ENCODE data around the gene SDS. TPM values are rescaled to one million over a fixed set of nuclear protein-coding genes. Genes with fewer than 3 reads are reported as not detected.

Gene SDS
- total RNA-seq, 1 experiment from 2014 or later, result not detected

GRCh38 chr12:113373440-113373839 lies 30.2 kb downstream of the SDS start:
- no peaks in the 10 kb centered on the region for H3K27me3 ChIP-seq (ENCODE audit: insufficient read depth, low read length)
- no peak overlapping the region for H2BK20ac ChIP-seq (ENCODE audit: low read depth, low read length, poor library complexity, severe bottlenecking)
- H4K8ac ChIP-seq (replicated peaks; ENCODE audit: insufficient read length, low read depth, low read length), result no peak overlapping the region
- 0 out of 4 replicates have a peak, but pooled peaks cover 0 to under 1% of the 10 kb centered on the region in 2 experiments for H3K4me1 Mint-ChIP-seq
- no peaks in the 10 kb centered on the region for H3K9me3 ChIP-seq (ENCODE audit: control insufficient read depth, low read depth, low read length)
- no peak overlapping the region for H3K23ac ChIP-seq (ENCODE audit: insufficient read length, low read depth, low read length)
- no peak overlapping the region for H2AK5ac ChIP-seq (ENCODE audit: insufficient read length, low read length)
- H3K18ac ChIP-seq (ENCODE audit: insufficient read length, low read depth, low read length), result no peak overlapping the region
- TF ChIP-seq CTCF (conservative IDR thresholded peaks at IDR 0.05), result no peak
- H3K27ac ChIP-seq (ENCODE audit: insufficient read length, low read depth, low read length), result no peak overlapping the region
- H3K27me3 Mint-ChIP-seq (ENCODE audit: low read depth), result no peaks in the 10 kb centered on the region
- H3K4me2 ChIP-seq (ENCODE audit: insufficient read depth, insufficient read length, low read length), result no peak overlapping the region
- no peak overlapping the region for H3T11ph ChIP-seq (ENCODE audit: low read length)
- 100% methylated on average over 2 of the region's 3 CpGs for WGBS (ENCODE audit: extremely low coverage, insufficient read length, low lambda C conversion rate)
- no peaks in the 10 kb centered on the region for H3K79me1 ChIP-seq (ENCODE audit: insufficient read depth, low read depth, low read length, poor library complexity, severe bottlenecking)
- no peak overlapping the region for H2BK15ac ChIP-seq (ENCODE audit: low read depth, low read length)
- DNase-seq, result no peak
- no peak overlapping the region for H3K4ac ChIP-seq (ENCODE audit: low read depth, low read length)
- no peak overlapping the region for H2BK12ac ChIP-seq (ENCODE audit: insufficient read length, low read depth, low read length)
- H3K9me3 Mint-ChIP-seq, result no peaks in the 10 kb centered on the region
- no peaks in the 10 kb centered on the region for H3K23me2 ChIP-seq (ENCODE audit: insufficient read length, low read depth, low read length, poor library complexity, severe bottlenecking)
- H2BK5ac ChIP-seq (ENCODE audit: insufficient read length, low read length), result no peak overlapping the region
- H2AFZ ChIP-seq (ENCODE audit: low read length), result no peak overlapping the region
- no peak overlapping the region for H3K27ac Mint-ChIP-seq
- H4K20me1 ChIP-seq (ENCODE audit: control insufficient read depth, insufficient read depth, insufficient read length), result no peaks in the 10 kb centered on the region
- no peak overlapping the region for H3K14ac ChIP-seq (ENCODE audit: insufficient read depth, low read length)
- H4K5ac ChIP-seq (ENCODE audit: insufficient read length, low read depth, low read length), result no peak overlapping the region
- peaks cover 12 to 39% (median 36%) of the 10 kb centered on the region in 3 experiments; a peak in 6 of 7 replicates for H3K36me3 Mint-ChIP-seq (ENCODE audit: insufficient read depth in 1 of 3, low read depth in 3 of 3)
- no peak overlapping the region for H2BK120ac ChIP-seq (ENCODE audit: low read depth, low read length, poor library complexity, severe bottlenecking)
- H3K4me1 ChIP-seq (ENCODE audit: insufficient read depth, low read length), result no peaks in the 10 kb centered on the region
- H3K4me3 Mint-ChIP-seq, result no peak overlapping the region; a peak in 1 of 5 replicates
- no peak overlapping the region for H4K91ac ChIP-seq (ENCODE audit: insufficient read length, low read depth, low read length)
- no peak overlapping the region for H3K56ac ChIP-seq (ENCODE audit: insufficient read length, low read depth, low read length)
- no peak overlapping the region for H3K9ac ChIP-seq (ENCODE audit: extremely low read depth, insufficient read length, low read length)
- no peaks in the 10 kb centered on the region for H3K79me2 ChIP-seq (ENCODE audit: insufficient read depth, low read length)
